Activated naive CD8-positive, alpha-beta T cell treated with anti-CD3 and anti-CD28 coated beads for 36 hours (primary cell): ENCODE measurements around the gene KREMEN1. TPM values are rescaled to one million over a fixed set of nuclear protein-coding genes. Genes with fewer than 3 reads are reported as not detected.

Source experiments
- DNase-seq: peaks from one replicate; pipeline ENCODE4 v3.0.0; 2021
- H3K27ac Mint-ChIP-seq: one replicate; pipeline ENCODE4 v1.8.0; 2022; ENCODE audit warnings: mild to moderate bottlenecking, moderate library complexity, mixed read lengths
- H3K27me3 Mint-ChIP-seq: one replicate; pipeline ENCODE4 v1.8.0; 2022; ENCODE audit warnings: mild to moderate bottlenecking, mixed read lengths
- H3K36me3 Mint-ChIP-seq: one replicate; pipeline ENCODE4 v1.8.0; 2021; ENCODE audit warnings: mild to moderate bottlenecking, mixed read lengths
- H3K4me1 Mint-ChIP-seq: one replicate; pipeline ENCODE4 v1.8.0; 2021; ENCODE audit warnings: mixed read lengths
- H3K4me3 Mint-ChIP-seq: one replicate; pipeline ENCODE4 v1.8.0; 2022; ENCODE audit warnings: mild to moderate bottlenecking, moderate library complexity, mixed read lengths
- H3K9me3 Mint-ChIP-seq: one replicate; pipeline ENCODE4 v1.8.0; 2022; ENCODE audit warnings: mixed read lengths
- total RNA-seq, 2 experiments: library from RNA; stranded (reverse); gene quantifications; one replicate each; pipeline ENCODE4 v1.2.3, GENCODE V29; 2021

KREMEN1 gene
- total RNA-seq, 2 experiments from 2014 or later = 0.28 to 0.29 TPM

DNA sequence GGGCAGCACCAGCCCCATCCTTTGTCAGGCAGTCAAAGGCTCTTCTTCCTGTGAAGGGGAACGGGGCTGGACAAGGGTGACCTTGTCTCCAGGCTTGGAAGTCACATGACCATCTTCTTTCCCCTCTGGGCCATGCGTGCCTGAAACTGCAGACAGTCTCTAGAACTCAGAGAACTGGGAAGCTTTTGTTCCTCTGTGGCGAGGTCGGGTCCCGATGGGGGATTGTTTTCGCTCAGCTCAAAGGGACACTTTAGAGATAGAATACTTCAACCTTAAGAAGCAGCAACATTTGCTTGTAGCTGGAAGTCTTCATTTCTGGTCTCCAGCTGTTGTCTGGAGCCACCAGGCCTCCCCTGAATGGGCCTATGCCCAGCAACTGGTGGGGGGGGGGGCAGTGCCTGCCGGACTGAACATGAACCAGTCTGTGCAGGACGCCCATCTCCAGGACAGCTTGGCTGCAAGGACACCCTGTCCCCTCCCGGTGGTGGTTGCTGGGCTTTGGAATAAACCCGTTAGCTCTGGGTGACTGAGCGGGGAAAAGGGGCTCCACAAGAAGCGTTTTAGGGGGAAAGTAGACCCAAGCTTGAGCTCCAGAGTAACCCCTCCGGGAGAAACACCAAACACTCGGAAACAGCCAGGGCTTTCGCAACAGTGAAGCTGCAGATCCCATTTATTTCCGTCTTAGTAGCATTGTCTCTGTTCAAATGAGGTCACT is 77.2 kb downstream of the KREMEN1 start:
- H3K36me3 Mint-ChIP-seq = no peaks in the 10 kb centered on the region
- no peak for DNase-seq
- no peak overlapping the region for H3K4me3 Mint-ChIP-seq
- H3K27me3 Mint-ChIP-seq = peaks cover 31% of the 10 kb centered on the region
- H3K27ac Mint-ChIP-seq = no peak overlapping the region
- no peaks in the 10 kb centered on the region for H3K9me3 Mint-ChIP-seq
- peaks cover 7% of the 10 kb centered on the region for H3K4me1 Mint-ChIP-seq

DNA sequence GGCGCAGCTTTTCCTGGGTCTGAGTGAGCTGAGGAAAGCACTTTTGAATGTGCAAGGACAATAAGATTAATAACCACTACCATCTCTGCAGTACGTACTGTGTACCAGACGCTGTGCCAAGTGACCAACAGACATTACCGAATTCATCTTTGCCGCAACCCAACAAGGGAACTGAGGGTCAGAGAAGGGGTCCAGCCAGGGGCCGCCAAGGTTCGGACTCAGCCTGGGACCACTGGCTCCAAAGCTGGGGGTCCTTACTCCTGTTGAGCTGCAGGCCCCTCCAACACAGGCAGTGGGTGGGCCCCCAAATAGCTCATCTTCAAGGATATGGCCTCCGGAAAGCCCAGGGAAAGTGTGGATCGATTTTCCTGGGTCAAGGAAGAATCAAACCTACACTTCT is 77.9 kb downstream of the KREMEN1 start:
- peaks cover 7% of the 10 kb centered on the region for H3K4me1 Mint-ChIP-seq
- H3K36me3 Mint-ChIP-seq = no peaks in the 10 kb centered on the region
- H3K27me3 Mint-ChIP-seq = peaks cover 38% of the 10 kb centered on the region
- no peak overlapping the region for H3K27ac Mint-ChIP-seq
- no peaks in the 10 kb centered on the region for H3K9me3 Mint-ChIP-seq
- no peak for DNase-seq
- H3K4me3 Mint-ChIP-seq = no peak overlapping the region

DNA sequence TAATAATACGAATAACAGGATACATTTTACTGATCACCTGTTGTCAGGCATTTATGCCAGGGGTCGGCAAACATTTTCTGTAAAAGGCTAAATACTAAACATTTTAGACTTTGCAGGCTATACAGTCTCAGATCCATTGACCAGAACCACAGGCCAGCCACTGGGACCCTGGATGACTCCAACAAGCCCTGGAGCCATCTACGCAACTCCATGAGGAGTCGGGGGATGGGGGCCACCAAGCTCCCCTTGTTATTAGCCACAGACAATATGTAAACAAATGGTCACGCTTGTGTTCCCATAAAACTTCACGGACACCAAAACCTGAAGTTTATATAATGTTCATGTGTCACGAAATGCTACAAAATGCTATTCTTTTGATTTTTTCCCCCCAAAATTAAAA is 78.5 kb downstream of the KREMEN1 start:
- no peaks in the 10 kb centered on the region for H3K9me3 Mint-ChIP-seq
- H3K4me1 Mint-ChIP-seq = peaks cover 7% of the 10 kb centered on the region
- peaks cover 44% of the 10 kb centered on the region for H3K27me3 Mint-ChIP-seq
- no peak for DNase-seq
- H3K36me3 Mint-ChIP-seq = no peaks in the 10 kb centered on the region
- no peak overlapping the region for H3K4me3 Mint-ChIP-seq
- no peak overlapping the region for H3K27ac Mint-ChIP-seq

DNA sequence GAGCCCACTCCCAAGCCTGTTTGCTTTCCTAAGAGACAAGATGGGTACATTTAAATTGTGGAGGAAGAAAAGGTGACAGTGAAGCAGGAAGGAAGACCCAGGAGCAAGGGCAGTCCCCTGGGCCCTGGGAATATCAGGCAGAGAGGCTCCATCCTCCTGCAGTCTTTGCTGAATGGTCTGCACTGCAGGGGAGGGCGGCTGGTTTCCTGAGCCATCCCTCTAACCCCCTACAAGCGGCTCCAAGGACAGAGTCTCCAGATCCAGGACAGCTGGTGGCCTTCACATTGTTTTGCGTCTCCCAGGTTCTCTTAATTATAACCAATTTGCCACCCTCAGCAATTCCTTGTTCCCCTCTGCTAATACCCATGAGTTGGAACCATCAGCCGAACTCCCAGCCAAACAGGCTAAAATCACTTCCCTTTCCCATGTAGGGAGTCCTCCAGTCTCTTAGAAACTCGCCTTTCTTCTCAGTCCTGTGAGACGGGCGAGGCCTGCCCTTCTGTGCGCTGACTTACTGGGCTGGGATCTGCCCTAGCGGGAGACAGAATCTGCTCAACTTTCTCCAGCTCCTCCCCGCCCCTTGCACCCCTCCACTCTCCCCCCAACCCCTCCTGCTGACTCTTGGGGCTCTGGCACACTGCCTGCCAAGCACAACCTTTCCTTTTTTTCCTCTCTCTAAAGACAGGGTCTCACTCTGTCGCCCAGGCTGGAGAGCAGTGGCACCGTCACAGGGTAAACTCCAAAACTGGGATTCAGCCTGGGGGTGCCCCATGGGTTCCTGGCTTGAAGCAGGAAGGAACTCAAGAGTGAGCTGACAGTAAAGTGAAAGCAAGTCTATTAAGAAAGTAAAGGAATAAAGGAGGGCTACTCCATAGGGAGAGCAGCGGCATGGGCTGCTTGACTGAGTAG is 79.5 kb downstream of the KREMEN1 start:
- no peak overlapping the region for H3K4me3 Mint-ChIP-seq
- no peaks in the 10 kb centered on the region for H3K9me3 Mint-ChIP-seq
- no peaks in the 10 kb centered on the region for H3K36me3 Mint-ChIP-seq
- no peak overlapping the region for H3K27ac Mint-ChIP-seq
- H3K4me1 Mint-ChIP-seq = peaks cover 7% of the 10 kb centered on the region
- H3K27me3 Mint-ChIP-seq = peaks cover 53% of the 10 kb centered on the region
- no peak for DNase-seq

DNA sequence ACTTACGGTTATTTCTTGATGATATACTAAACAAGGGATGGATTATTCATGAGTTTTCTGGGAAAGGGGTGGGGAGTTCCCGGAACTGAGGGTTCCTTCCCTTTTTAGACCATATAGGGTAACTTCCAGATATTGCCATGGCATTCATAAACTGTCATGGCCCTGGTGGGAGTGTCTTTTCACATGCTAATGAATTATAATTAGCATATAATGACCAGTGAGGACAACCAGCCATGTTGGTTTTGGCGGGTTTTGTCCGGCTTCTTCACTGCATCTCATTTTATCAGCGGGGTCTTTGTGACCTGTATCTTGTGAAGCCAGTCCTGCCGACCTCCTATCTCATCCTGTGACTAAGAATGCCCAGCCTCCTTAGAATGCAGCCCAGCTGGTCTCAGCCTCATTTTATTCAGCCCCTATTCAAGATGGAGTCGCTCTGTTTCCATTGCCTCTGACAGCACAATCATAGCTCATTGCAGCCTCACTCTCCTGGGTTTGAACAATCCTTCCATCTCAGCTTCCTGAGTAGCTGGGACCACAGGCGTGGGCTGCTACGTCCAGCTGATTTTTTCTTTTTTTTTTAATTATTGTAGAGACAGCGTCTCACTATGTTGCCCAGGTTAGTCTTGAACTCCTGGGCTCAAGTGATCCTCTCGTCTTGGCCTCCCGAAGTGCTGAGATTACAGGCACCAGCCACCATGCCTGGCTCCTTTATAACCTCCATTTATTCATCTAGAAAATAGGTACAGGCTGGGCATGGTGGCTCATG is 80.3 kb downstream of the KREMEN1 start:
- Mint-ChIP-seq H3K4me3 (no peak overlapping the region), H3K36me3 (no peaks in the 10 kb centered on the region), H3K9me3 (no peaks in the 10 kb centered on the region), H3K27me3 (peaks cover 59% of the 10 kb centered on the region), H3K27ac (no peak overlapping the region), H3K4me1 (peaks cover 7% of the 10 kb centered on the region)
- no peak for DNase-seq

DNA sequence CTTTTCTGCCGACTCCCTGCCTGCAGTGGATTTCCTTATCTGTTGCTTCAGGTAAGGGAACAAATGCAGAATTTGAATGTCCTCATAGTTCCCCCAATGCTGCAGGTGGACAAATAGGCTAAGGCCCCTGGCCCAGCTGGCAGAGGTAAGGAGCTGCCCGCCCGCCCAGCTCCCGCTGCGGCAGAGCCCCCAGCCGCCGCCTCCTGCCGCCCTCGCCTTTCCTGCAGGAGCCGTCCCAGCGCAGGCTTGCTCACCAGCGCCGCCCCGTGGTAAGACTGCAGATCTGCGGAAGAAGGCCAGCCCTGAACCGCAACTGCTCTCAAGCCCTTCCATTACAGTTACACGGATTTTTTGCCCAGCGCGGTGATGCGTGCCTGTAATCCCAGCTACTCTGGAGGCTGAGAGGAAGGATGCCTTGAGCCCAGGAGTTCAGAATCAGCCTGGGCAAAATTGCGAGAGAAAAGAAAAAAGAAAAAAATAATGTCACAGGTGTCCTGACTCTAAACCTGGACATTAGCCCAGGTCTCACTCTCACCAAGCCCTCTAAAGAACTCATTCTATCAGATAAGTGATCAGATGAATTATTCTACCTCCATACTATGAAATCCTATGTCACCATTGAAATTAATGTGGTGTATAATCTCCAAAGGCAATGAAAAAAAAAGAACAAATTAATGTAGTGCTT is 81.7 kb downstream of the KREMEN1 start:
- peaks cover 7% of the 10 kb centered on the region for H3K4me1 Mint-ChIP-seq
- peak; percentile 79 for DNase-seq
- H3K9me3 Mint-ChIP-seq = no peaks in the 10 kb centered on the region
- H3K4me3 Mint-ChIP-seq = no peak overlapping the region
- no peak overlapping the region for H3K27ac Mint-ChIP-seq
- peaks cover 61% of the 10 kb centered on the region for H3K27me3 Mint-ChIP-seq
- no peaks in the 10 kb centered on the region for H3K36me3 Mint-ChIP-seq

DNA sequence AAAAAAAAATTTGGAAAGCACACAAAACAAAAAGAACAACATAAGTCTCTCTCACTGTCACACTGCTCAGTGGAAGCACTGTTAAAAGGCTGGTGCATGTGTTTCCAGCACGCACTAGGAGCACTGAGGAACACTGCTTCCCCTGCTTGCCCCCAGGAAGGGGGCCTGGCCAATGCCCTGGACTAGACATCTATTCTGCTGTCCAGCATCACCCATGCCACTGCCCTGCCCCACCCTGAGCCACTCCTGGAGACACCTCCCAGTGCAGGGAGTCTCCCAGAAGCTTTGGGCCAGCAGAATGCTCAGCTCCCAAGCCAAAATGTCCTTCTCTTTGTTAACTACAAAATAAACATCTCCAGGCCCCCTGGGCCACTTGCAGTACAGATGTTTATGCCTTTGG is 83.1 kb downstream of the KREMEN1 start:
- Mint-ChIP-seq H3K4me1 (peaks cover 11% of the 10 kb centered on the region), H3K36me3 (no peaks in the 10 kb centered on the region), H3K27ac (no peak overlapping the region), H3K27me3 (peaks cover 71% of the 10 kb centered on the region), H3K9me3 (no peaks in the 10 kb centered on the region), H3K4me3 (no peak overlapping the region)
- DNase-seq = no peak

DNA sequence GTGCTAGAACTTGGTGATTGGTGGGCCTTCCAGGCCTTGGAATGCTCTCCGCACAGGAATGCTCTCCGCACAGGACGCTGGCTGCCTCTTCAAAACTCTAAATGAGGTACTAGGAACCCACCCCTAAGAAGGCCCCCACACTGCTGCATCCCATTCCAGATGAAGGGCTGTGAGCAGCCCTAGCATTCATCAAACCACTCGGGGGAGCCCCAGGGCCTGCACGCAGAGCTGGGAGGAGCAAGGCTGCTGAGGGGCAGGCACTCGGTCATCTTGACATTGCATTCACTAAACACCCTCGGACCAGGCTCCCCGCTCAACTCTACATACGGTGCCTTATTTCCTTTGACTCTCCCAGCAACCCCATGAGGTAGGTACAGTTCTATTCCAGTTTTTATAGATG is 83.7 kb downstream of the KREMEN1 start:
- DNase-seq = no peak
- Mint-ChIP-seq H3K9me3 (no peaks in the 10 kb centered on the region), H3K27me3 (peaks cover 74% of the 10 kb centered on the region), H3K4me3 (no peak overlapping the region), H3K36me3 (no peaks in the 10 kb centered on the region), H3K4me1 (peaks cover 12% of the 10 kb centered on the region), H3K27ac (no peak overlapping the region)

DNA sequence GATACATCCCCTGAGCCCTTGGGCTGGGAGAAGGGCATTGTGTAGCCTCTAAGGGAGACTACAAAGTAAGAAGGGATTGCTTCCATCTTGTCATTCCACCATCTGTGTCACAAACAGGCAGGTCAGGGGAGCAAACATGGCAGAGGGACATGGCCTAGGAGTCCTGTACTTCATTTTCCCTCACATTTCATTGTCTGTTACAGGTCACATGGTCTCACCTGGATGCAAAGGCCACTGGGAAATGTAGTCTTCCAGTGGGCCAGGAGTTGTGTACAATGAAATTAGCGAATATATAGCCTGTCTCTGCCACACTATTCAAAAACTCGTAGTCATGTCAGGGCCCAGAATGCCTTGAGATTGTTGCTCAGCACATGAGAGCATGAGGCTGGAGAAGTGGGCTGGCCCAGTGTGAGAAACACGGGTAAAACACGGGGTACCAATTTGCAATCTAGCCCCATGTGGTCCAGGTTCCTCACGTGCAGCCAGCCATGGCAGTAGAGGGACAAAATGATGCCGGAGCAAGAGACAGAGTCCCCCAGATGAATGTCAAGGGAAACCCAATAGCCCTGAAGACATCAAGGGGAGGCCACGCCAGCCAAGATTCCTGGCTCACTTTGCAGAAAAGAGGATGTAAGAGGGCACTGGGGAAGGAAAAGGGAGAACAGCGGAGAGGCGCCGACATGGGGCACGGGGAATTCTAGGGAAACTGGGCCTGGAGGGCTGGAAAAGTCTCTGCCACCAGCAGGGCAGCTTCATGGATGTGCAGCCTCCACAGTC is 85.1 kb downstream of the KREMEN1 start:
- H3K4me3 Mint-ChIP-seq = no peak overlapping the region
- H3K9me3 Mint-ChIP-seq = no peaks in the 10 kb centered on the region
- H3K27me3 Mint-ChIP-seq = peaks cover 61% of the 10 kb centered on the region
- DNase-seq = no peak
- peaks cover 12% of the 10 kb centered on the region for H3K4me1 Mint-ChIP-seq
- H3K27ac Mint-ChIP-seq = no peak overlapping the region
- no peaks in the 10 kb centered on the region for H3K36me3 Mint-ChIP-seq

DNA sequence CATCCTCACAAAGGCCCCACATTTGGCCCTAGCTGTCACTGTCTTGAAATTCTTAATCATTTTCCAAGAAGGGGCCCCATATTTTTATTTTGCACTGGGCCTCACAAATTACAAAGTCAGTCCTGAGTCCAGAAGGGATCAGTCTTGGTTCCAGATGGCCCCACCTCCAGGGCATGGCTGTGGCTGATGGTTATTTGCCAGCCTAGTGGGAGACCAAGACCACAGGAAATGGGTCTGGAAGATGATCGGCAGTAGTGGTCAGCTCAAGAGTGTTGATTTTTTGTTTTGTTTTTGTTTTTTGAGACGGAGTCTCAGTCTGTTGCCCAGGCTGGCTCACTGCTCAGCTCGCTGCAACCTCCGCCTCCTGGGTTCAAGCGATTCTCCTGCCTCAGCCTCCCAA is 85.7 kb downstream of the KREMEN1 start:
- H3K9me3 Mint-ChIP-seq = peaks cover 1% of the 10 kb centered on the region
- DNase-seq = no peak
- H3K27ac Mint-ChIP-seq = no peak overlapping the region
- no peak overlapping the region for H3K4me3 Mint-ChIP-seq
- peaks cover 56% of the 10 kb centered on the region for H3K27me3 Mint-ChIP-seq
- no peaks in the 10 kb centered on the region for H3K36me3 Mint-ChIP-seq
- H3K4me1 Mint-ChIP-seq = peaks cover 12% of the 10 kb centered on the region

DNA sequence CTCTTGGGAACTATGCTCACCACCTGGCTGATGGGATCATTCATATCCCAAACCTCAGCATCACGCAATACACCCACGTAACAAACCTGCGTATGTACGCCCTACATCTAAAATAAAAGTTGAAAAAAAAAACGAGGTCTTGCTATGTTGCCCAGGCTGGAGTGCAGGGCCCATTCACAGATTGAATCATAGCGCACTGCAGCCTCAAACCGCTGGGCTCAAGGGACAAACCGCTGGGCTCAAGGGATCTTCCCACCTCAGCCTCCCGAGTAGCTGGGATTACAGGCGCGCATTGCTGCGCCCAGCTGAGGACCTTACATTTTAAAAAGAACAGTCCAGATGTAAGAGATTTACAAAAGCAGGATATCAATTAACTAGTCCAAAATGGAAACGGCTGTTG is 91.0 kb downstream of the KREMEN1 start:
- Mint-ChIP-seq H3K36me3 (no peaks in the 10 kb centered on the region), H3K4me3 (no peak overlapping the region), H3K27ac (no peak overlapping the region), H3K4me1 (peaks cover 30% of the 10 kb centered on the region), H3K27me3 (peaks cover 54% of the 10 kb centered on the region), H3K9me3 (peaks cover 3% of the 10 kb centered on the region)
- DNase-seq = no peak

DNA sequence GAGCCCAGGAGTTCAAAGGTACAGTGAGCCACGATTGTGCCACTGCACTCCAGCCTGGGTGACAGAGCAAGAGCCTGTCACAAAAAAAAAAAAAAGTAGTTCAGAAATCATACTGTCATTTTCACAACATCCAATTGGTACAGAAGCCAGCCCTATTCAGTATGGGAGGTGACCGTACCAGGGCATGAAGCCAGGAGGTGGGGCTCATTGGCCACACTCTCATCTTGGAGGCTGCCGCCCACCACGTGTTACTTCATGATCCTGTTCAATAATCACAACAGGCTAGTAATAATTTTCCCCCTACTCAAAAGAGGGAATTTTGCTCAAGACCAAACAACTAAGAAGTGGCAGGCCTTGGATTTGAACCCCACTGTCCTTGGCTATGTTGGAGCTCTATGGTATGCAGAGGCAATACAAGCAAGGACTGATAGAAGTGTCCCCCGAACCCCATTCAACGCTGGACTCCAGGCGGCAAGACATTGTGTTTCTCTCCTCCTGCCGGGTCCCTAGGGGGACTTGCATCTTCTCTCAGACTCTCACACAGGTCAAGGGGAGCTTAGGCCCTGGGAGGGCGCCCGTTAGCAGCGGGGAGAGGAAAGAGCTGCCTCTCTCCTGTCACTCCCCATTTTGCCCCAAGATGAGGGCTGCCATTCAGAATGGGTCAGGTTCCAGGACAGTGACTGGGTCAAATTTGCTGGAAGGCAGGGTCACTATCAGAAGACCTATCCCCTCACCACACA is 92.7 kb downstream of the KREMEN1 start:
- no peak overlapping the region for H3K27ac Mint-ChIP-seq
- peaks cover 60% of the 10 kb centered on the region for H3K27me3 Mint-ChIP-seq
- H3K36me3 Mint-ChIP-seq = no peaks in the 10 kb centered on the region
- peaks cover 30% of the 10 kb centered on the region for H3K4me1 Mint-ChIP-seq
- DNase-seq = no peak
- no peak overlapping the region for H3K4me3 Mint-ChIP-seq
- H3K9me3 Mint-ChIP-seq = peaks cover 3% of the 10 kb centered on the region

DNA sequence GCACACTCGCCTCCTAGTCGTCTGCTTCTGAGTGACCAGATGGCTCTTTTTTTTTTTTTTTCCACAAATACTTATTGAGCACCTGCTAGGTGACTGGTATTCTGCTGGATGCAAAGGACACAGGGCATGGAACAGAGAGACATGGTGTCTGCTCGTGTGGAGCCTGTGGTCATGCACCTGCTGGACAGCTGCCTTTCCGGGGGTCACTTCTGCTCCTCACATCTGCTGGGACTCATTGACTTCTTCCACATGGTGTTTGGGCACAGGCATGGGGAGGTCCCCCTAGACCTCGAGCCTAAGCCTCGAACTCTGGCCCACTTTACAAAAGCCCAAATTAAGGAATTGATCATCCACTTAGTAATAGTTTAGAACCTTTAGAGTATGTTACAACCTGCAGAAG is 93.3 kb downstream of the KREMEN1 start:
- Mint-ChIP-seq H3K27ac (peak overlapping the region; percentile 43), H3K27me3 (peaks cover 57% of the 10 kb centered on the region), H3K36me3 (no peaks in the 10 kb centered on the region), H3K4me3 (no peak overlapping the region), H3K9me3 (peaks cover 3% of the 10 kb centered on the region), H3K4me1 (peaks cover 25% of the 10 kb centered on the region)
- DNase-seq = no peak
